Spleen (tissue), 11 donors: Measurements from ENCODE around the gene TLR6. TPM values are rescaled to one million over a fixed set of nuclear protein-coding genes. Genes with fewer than 3 reads are reported as not detected.
"Not testable (repeated sequence)": the region's sequence is repeated elsewhere in the genome, so short reads cannot be mapped to it uniquely, and the experiment has no call there.

Experiments used
- DNase-seq: peaks from one replicate; pipeline ENCODE4 v3.0.0-alpha.2; 2020
- H3K27ac ChIP-seq, 8 donors: fragments of 200-600 bp; sonication (generic) in 7 of 8; 1 replicate in 4 of 8; 2 replicates in 4 of 8; pipeline versions ENCODE4 v1.5.0 to v1.8.0; 2016 to 2021; ENCODE audit warnings: inconsistent platforms in 4 of 8, mild to moderate bottlenecking in 4 of 8, moderate library complexity in 1 of 8
- H3K27me3 ChIP-seq, 7 donors: fragments of 200-600 bp; sonication (generic) in 6 of 7; replicated peaks in 1 of 7; 1 replicate in 4 of 7; 2 replicates in 3 of 7; pipeline versions ENCODE4 v1.5.0 to v1.8.0; 2016 to 2021; ENCODE audit warnings: inconsistent platforms in 3 of 7, mild to moderate bottlenecking in 1 of 7
- H3K36me3 ChIP-seq, 6 donors: fragments of 200-600 bp; sonication (generic) in 5 of 6; 1 replicate in 4 of 6; 2 replicates in 2 of 6; pipeline versions ENCODE4 v1.5.0 to v1.8.0; 2016 to 2021; ENCODE audit warnings: inconsistent platforms in 2 of 6
- H3K4me1 ChIP-seq, 6 donors: fragments of 200-600 bp; sonication (generic) in 5 of 6; 1 replicate in 3 of 6; 2 replicates in 3 of 6; pipeline versions ENCODE4 v1.5.0 to v1.8.0; 2016 to 2021; ENCODE audit warnings: inconsistent platforms in 3 of 6
- H3K4me3 ChIP-seq, 8 donors: fragments of 200-600 bp; sonication (generic) in 7 of 8; 1 replicate in 4 of 8; 2 replicates in 4 of 8; pipeline versions ENCODE4 v1.5.0 to v1.8.0; 2016 to 2021; ENCODE audit warnings: inconsistent platforms in 4 of 8, mild to moderate bottlenecking in 4 of 8, moderate library complexity in 2 of 8
- H3K9me3 ChIP-seq, 8 donors: fragments of 200-600 bp; sonication (generic) in 7 of 8; 1 replicate in 4 of 8; 2 replicates in 4 of 8; pipeline versions ENCODE4 v1.5.0 to v1.8.0; 2016 to 2021; ENCODE audit warnings: inconsistent platforms in 4 of 8
- POLR2A ChIP-seq, 3 donors: fragments of 450-650 bp; IDR thresholded peaks; one replicate each; pipeline ENCODE4 v1.5.1; 2017; ENCODE audit warnings: antibody characterized with exemption in 3 of 3, mild to moderate bottlenecking in 1 of 3
- POLR2AphosphoS5 ChIP-seq, 3 donors: sonication (generic); formaldehyde crosslinking; IDR thresholded peaks; one replicate each; pipeline ENCODE4 v1.5.1; 2017; ENCODE audit warnings: antibody characterized with exemption in 3 of 3
- WGBS, 5 donors: extraction: QIAGEN DNeasy Blood & Tissue Kit in 3 of 5; methylation state at CpG; one replicate each; pipeline versions ENCODE4 v1.1.5 to v1.1.7; 2013 to 2018; 5-methylcytosine and 5-hydroxymethylcytosine counted together
- intact Hi-C: fragments of 100-400 bp; cut with DNase I; formaldehyde crosslinking; loops from one replicate; pipeline ENCODE4 v1.15.0; 2023; ENCODE audit warnings: low total_unique reads
- polyA plus RNA-seq, 3 donors: library from polyadenylated mRNA; stranded (reverse); fragments of 200-250 nt; gene quantifications; one replicate each; pipeline ENCODE4 v1.2.1, GENCODE V29; 2013
- total RNA-seq, 7 donors: library from RNA; depleted of rRNA in 3 of 7; stranded (reverse); fragments of >200 nt in 3 of 7; fragmentation: NEBNext Ultra II Directional in 4 of 7; extraction: Animal tissue kit (Norgen Biotek cat#: 25700) in 4 of 7; gene quantifications; one replicate each; pipeline versions ENCODE4 v1.1.0 to v1.2.1, GENCODE V29; 2016 to 2021
- TF ChIP-seq, protein P1 (sequence below), 11 experiments: fragments of 200-600 bp in 7 of 11; fragments of 450-650 bp in 4 of 11; sonication (generic) in 4 of 11; IDR thresholded peaks in 8 of 11; conservative IDR thresholded peaks in 3 of 11; 1 replicate in 7 of 11; 2 replicates in 4 of 11; pipeline versions ENCODE4 v1.4.0 to v1.8.0; 2016 to 2021; ENCODE audit warnings: antibody characterized with exemption in 11 of 11, inconsistent platforms in 4 of 11, mild to moderate bottlenecking in 1 of 11
- donor health status: healthy with polysubstance abuse.
- donor health status: DM: no; HTN: no; CAD: no; lungs with moderate emphysema.
- donor health status: DM: no; HTN: no; CAD: no.
- donor health status: Bipolar disorder and iron deficiency.
- donor health status: healthy.
- donor health status: DM: no; HTN: no; CAD: no.
- donor health status: DM: yes; HTN: yes; CAD: no.

TLR6 gene
- total and polyA plus RNA-seq, 10 donors = 5.5 to 55.1 (median 31.7) TPM

DNA sequence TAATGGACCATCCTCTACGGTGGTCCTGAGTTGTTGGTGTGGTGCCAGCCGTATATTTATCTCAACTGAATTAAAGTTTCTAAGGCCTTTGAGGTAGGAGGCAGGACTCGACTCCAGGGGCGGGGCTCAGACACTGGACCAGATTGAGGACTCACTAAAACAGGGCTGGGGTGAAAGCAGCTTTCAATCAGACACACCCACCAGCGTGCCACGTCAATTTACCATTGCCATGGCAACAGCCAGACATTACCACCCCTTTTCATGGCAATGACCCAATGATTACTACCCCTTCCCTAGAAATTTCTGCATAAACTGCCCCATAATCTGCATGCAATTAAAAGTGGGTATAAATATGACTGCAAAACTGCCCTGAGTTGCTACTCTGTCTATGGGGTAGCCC, 45.3 kb downstream of the TLR6 start:
- peaks cover 0 to 18% (median 10%) of the 10 kb centered on the region in 8 donors for H3K9me3 ChIP-seq
- TF ChIP-seq POLR2AphosphoS5 (IDR thresholded peaks at IDR 0.05) = no peak
- TF ChIP-seq POLR2A (IDR thresholded peaks at IDR 0.05) = no peak
- TF ChIP-seq, protein P1, sequence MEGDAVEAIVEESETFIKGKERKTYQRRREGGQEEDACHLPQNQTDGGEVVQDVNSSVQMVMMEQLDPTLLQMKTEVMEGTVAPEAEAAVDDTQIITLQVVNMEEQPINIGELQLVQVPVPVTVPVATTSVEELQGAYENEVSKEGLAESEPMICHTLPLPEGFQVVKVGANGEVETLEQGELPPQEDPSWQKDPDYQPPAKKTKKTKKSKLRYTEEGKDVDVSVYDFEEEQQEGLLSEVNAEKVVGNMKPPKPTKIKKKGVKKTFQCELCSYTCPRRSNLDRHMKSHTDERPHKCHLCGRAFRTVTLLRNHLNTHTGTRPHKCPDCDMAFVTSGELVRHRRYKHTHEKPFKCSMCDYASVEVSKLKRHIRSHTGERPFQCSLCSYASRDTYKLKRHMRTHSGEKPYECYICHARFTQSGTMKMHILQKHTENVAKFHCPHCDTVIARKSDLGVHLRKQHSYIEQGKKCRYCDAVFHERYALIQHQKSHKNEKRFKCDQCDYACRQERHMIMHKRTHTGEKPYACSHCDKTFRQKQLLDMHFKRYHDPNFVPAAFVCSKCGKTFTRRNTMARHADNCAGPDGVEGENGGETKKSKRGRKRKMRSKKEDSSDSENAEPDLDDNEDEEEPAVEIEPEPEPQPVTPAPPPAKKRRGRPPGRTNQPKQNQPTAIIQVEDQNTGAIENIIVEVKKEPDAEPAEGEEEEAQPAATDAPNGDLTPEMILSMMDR (IDR thresholded peaks at IDR 0.05 in 8 of 11, conservative IDR thresholded peaks at IDR 0.05 in 3 of 11) = no peak
- WGBS, 5 donors = 91 to 99% (median 93%) methylated on average over 6 of the region's 6 CpGs
- no peaks in the 10 kb centered on the region for H3K36me3 ChIP-seq
- no peak overlapping the region for H3K4me3 ChIP-seq
- intact Hi-C loops = no loop called here
- peak overlapping the region in 1 of 8 donors; percentile 8 for H3K27ac ChIP-seq
- no peak for DNase-seq
- H3K27me3 ChIP-seq = no peaks in the 10 kb centered on the region
- H3K4me1 ChIP-seq = peaks cover 0 to 59% (median 20%) of the 10 kb centered on the region in 6 donors

DNA sequence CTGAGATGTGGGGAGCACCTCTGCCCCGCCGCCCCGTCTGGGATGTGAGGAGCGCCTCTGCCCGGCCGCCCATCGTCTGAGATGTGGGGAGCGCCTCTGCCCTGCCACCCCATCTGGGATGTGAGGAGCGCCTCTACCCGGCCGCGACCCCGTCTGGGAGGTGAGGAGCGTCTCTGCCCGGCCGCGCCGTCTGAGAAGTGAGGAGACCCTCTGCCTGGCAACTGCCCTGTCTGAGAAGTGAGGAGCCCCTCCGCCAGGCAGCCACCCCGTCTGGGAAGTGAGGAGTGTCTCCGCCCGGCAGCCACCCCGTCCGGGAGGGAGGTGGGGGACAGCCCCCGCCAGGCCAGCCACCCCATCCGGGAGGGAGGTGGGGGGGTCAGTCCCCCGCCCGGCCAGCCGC, 49.2 kb downstream of the TLR6 start:
- H3K27me3 ChIP-seq, intact Hi-C loops, DNase-seq, H3K9me3 ChIP-seq, H3K4me3 ChIP-seq, H3K27ac ChIP-seq: not testable (repeated sequence)
- WGBS, 5 donors = 94 to 97% (median 95%) methylated on average over 25 to 29 of the region's 29 CpGs; no CpG with 5 or more reads in 2 of the 5 donors
- Histone ChIP-seq H3K36me3 (peaks cover 0 to 10% (median 2%) of the 10 kb centered on the region in 6 donors), H3K4me1 (peaks cover 8 to 58% (median 33%) of the 10 kb centered on the region in 6 donors)

DNA sequence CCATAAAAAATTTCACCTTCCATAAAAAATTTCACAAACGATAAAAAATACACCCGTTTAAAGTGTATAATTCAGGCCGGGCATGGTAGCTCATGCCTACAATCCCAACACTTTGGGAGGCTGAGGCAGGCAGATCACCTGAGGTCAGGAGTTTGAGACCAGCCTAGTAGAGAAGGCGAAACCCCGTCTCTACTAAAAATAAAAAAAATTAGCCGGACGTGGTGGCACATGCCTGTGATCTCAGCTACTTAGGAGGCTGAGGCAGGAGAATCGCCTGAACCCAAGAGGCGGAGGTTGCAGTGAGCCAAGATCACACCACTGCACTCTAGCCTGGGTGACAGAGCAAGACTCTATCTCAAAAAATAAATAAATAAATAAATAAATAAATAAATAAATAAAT, 50.4 kb downstream of the TLR6 start:
- Histone ChIP-seq H3K27ac (peak overlapping the region; percentile 76 to 95 (median 90)), H3K4me3 (peak overlapping the region in 1 of 8 donors; percentile 69), H3K4me1 (peaks cover 8 to 65% (median 35%) of the 10 kb centered on the region in 6 donors), H3K9me3 (peaks cover 0 to 20% (median 12%) of the 10 kb centered on the region in 8 donors), H3K36me3 (peaks cover 0 to 22% (median 12%) of the 10 kb centered on the region in 6 donors)
- intact Hi-C loops, DNase-seq, H3K27me3 ChIP-seq: not testable (repeated sequence)
- 56 to 88% (median 77%) methylated on average over 9 of the region's 9 CpGs for WGBS, 5 donors

DNA sequence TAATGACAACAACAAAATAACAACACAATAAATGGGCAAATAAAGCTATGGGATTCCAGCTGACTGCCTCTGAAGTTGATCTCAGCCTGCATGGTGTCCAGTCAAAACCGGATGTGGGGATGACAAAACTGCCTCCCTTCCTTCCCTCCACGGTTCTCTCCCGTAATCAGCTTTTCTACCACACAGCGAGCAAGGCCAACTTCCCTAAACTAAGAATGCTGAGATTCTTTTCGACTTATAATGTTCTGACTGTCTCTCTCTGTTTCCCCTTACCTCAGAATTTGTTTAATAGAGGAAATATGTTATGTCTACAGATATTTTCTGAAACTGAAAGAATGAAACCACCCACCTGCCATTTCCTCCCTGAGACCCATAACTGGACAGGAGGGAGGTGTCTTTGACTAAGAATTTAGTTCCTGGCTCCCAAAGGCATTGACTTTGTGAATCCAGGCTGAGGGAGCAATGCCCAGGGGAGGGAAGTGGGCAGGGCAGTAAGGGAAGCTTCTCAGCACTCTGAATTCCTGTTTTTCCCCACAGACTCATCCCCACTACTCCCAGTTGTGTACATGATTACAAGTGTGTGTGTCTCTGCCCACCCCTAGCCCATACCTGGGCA, 51.0 kb downstream of the TLR6 start:
- WGBS, 5 donors = 4 to 9% (median 6%) methylated on average over 5 of the region's 5 CpGs
- Histone ChIP-seq H3K4me3 (peak overlapping the region in 6 of 8 donors; percentile 40 to 69 (median 44)), H3K4me1 (peaks cover 8 to 67% (median 35%) of the 10 kb centered on the region in 6 donors), H3K27me3 (no peaks in the 10 kb centered on the region), H3K36me3 (peaks cover 0 to 28% (median 17%) of the 10 kb centered on the region in 6 donors), H3K27ac (peak overlapping the region; percentile 76 to 95 (median 90)), H3K9me3 (peaks cover 0 to 27% (median 17%) of the 10 kb centered on the region in 8 donors)
- intact Hi-C loops = no loop called here
- peak; percentile 79 for DNase-seq
- TF ChIP-seq POLR2A (IDR thresholded peaks at IDR 0.05) = no peak
- TF ChIP-seq, protein P1 (IDR thresholded peaks at IDR 0.05 in 8 of 11, conservative IDR thresholded peaks at IDR 0.05 in 3 of 11) = peak in 2 of 11 experiments; percentile 7 to 24
- TF ChIP-seq POLR2AphosphoS5 (IDR thresholded peaks at IDR 0.05) = peak in 1 of 3 donors; percentile 84

DNA sequence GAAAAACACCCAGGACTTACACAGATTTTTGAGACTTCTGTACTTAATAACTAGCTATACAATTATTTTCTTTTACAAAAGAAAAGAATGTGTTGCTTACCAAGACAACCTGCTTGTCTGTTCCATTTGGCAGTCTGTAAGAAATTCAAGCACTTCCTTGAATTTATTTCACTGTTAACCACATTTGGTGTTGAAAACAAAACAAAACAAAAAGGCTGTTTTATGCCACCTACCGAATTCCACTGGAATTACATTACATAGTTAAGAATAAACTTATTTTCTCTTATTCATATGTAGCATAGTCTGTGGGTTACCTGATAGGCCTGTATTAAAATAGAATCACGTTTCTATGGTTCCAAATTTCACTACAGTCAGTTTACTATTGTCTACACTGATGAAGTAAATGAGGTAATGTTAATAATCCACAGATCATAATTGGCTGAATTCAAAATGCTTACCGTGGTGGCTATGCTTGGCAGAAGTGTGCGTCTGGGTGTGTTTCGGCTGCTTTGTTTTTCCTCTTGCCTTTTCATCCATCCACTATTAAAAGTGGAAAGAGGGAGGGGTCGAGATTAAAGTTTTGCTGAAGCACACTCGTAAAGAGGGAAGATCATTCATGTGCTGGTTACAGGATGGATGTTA, 51.8 kb downstream of the TLR6 start, which contains the start of gene TLR1:
Gene TLR1 (minus strand): TSS at position 138 of the 642 bp plus-strand sequence. CDS start 5,960 bp downstream, outside the sequence.
- no peak for TF ChIP-seq POLR2AphosphoS5 (IDR thresholded peaks at IDR 0.05)
- TF ChIP-seq, protein P1 (IDR thresholded peaks at IDR 0.05 in 8 of 11, conservative IDR thresholded peaks at IDR 0.05 in 3 of 11) = peak; percentile 40 to 84 (median 73)
- 27 to 32% (median 28%) methylated on average over 7 of the region's 7 CpGs for WGBS, 5 donors
- Histone ChIP-seq H3K9me3 (peaks cover 0 to 35% (median 25%) of the 10 kb centered on the region in 8 donors), H3K4me3 (peak within 1 kb of the TSS; percentile 32 to 69 (median 42)), H3K27ac (peak within 1 kb of the TSS; percentile 76 to 95 (median 90)), H3K27me3 (no peaks in the 10 kb centered on the region), H3K4me1 (peaks cover 8 to 69% (median 35%) of the 10 kb centered on the region in 6 donors), H3K36me3 (peaks cover 4 to 37% (median 26%) of the 10 kb centered on the region in 6 donors)
- no peak for DNase-seq
- intact Hi-C loops = no loop called here
